GM19238 (cell line): Measurements from ENCODE around the gene DNASE2B.

Experiments used
- DNase-seq: peaks from one replicate; pipeline ENCODE4 v3.0.0; 2011; ENCODE audit warnings: low spot score; ENCODE audit not compliant: insufficient read length

Gene DNASE2B, protein sequence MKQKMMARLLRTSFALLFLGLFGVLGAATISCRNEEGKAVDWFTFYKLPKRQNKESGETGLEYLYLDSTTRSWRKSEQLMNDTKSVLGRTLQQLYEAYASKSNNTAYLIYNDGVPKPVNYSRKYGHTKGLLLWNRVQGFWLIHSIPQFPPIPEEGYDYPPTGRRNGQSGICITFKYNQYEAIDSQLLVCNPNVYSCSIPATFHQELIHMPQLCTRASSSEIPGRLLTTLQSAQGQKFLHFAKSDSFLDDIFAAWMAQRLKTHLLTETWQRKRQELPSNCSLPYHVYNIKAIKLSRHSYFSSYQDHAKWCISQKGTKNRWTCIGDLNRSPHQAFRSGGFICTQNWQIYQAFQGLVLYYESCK

DNA sequence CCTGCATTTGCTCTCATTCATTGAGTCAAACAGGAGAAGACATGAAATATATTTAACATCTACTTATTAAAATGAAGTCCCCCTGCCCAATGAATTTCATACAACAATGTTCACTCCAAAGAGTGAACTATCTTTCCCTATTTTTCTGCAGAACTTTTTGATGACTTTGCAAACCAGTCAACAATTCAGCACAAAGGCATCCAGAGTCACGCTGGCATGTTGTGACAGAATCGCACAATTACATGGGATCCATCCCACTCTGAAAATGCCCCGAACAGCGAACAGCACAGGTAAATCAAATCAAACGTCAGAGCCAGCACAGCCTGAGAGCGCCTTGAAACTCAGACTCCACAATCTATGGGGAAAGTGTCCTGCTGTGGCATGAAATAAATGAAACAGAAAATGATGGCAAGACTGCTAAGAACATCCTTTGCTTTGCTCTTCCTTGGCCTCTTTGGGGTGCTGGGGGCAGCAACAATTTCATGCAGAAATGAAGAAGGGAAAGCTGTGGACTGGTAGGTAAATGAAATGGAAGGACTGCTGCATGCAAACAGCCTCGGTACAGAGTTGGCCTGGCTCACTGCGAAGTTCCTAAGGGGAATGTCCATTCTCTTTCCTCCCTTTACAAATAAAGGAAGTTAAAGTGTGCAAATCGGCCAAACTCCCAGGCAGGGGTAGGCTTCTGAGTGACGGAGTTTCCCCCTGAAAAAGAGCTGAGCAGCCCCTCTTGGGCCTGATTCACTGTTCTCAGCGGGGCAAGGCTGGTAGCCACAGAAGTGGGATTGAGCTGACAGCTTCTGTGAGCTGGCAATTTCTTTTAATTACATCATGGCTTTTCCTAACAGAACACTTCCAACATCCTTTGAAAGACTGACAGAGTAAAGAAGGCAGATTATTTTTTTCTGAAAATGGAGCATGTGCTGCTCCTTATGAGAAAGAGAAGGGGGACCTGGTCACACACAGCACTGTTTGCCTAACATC is at the start of gene DNASE2B:
Gene DNASE2B, plus strand, starts transcription at position 310 of the 981 bp plus-strand sequence. Its CDS starts 81 bp downstream, at position 391.
- DNase-seq = no peak

DNA sequence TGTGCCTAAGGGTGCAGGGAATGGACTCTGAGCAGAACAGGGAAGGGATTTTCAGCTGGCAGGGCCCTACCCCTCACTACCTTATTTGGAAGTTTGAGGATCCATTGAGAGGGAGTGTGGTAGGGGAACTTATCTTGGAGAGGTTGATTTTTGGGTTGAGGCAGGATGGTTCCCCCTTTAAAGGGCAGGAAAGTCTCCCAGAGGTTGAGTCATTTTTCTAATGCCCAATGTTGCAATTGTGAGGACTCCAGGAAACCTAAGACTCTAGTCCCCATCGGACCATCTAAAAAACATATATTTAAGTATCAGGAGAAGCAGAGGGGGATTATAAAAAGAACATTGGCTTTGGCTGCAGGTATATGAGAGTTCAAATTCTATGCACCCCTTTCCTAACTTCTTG is 49.5 kb upstream of the DNASE2B start:
- DNase-seq = no peak

DNA sequence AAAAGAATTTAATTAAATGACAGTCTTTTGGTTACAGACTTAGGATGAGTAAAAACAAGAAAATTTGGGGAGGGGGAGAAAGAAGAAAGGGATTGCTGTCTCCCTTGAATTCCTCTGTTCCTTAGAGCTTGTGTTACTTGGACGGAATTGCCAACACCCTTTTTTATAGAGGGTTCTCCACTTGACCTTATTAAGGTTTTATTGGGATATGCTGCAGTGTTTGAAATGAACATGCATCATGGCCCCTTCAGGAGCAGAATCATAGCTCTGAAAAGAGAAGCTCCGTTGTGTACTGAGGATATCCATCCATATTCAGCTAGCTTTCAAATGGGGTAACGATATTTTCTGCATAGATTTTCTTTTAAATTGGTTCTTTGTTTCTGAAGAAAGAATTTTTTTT is 48.2 kb upstream of the DNASE2B start:
- no peak for DNase-seq

DNA sequence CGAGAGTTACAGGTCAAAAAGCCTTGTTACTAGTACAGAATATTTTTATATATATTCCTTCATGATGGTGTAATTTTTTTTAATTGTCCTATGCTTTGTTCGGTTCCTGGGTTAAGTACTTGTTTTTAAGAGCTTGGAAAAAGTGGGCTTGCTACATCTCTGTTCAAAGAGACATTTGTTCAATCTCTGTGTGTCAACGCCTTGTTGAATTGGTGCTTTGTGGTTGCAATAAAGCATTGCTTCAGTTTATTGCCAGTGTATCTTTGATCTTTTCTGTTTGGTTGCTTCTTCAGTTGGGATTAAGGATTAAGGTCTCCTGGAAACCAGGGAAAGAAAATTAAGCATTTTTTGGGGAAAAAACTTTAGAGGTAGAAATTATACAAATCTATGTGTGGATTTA is 47.7 kb upstream of the DNASE2B start:
- DNase-seq = no peak

DNA sequence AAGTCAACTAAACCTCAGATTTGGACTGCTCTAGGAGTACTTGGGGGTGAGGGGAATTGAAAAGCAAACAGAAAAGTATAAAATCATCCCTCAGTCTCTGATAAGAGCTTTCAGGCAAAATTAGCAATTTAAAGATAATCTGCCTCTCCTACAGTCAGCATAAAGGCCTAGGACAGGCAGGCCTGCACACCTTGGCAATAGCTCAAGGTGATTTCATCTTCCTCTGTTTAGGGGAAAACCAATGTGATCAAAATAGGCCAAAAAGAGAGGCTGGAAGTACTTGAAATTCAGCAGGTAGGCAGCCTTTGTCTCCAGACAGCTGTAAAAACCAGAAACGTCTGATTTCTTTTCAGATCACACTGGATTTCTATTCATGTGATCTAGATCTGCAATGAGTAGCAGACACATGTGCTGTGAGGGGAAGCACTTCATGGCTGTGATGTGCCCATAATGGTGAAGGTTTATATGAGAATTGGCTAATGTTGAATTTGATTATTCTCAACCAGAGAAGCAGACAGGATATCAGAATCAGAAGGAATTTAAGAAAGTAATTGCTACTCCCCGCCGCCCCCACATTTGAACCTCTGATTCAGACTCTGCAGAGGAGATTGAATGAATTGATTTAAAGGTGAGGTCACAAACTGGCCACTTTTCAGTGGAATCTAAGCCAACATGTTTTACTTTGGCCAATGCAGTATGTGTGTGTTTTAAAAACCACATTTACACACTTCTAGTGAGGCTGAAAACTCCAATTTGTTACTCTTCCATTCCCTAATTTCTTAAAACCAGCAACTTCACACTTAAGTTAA is 45.8 kb upstream of the DNASE2B start:
- DNase-seq = no peak

DNA sequence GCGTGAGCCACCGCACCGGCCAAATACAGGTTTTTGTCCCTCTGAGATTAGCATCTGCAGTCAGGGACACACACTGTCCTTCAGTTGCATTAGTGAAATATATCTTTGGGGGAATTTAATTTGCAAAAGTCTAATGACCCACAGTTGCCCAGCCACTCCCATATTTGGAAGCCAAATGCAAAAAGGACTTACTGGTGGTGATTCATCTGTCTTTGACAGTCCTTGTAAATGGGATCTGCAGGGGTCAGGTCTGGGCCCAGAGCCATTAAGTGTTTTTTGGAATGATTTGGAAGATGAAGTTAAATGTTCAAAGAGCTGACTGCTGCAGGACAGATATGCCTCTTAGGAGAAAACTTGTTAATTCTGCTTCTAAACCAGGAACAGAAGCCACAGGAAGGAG is 44.6 kb upstream of the DNASE2B start:
- no peak for DNase-seq

DNA sequence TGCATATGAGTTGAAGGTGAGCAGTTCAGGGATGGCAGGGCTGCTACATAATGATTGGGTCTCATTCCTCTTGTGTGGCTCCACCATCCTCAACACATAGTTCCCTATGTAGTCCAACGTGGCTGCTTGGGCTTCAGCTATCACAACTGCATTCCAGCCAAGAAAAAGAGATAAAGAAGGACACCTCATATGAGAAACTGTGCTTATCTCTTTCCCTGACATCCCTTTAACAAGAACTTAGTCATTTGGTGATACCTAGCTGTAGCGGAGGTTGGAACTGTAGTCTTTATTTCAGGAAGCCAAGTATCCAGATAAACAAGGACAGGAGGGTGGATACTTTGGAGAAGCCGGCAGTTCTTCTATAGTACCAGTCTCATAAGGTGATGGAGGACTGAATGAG is 42.7 kb upstream of the DNASE2B start:
- no peak for DNase-seq

DNA sequence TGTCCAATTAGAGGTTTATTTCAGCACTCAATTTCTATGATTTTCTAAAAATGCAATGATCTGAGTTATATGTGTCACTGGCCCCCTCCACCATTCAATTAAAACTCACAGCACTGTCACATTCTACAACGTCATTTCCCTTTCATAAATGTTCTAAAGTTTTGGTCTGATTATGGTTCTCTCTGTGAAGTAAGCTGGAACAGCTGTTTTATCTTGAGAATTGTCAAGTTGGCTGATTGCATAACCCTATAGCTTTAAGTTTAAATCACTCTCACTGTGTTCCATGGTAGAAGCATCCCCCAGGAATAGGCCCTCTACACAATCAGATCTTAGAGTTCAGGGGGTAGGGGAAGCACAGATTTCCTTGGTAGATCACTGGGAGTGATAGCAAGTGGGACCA is 41.4 kb upstream of the DNASE2B start:
- DNase-seq = no peak

DNA sequence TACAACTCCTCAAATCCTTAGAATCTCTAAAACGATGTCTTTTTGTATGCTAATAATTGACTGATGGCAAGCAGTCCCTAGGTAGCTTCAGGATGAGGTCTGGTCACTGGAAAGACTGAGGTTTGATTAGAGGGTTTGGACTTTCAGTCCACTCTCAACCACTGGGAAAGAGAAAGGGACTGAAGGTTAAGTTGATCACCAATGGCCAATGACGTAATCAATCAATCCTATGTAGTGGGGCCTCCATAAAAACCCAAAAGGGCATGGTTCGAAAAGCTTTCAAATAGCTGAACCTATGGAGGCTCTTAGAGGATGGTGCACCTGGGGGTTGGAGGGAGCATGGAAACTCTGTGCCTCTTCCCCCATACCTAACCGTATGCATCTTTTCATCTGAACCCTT is 39.6 kb upstream of the DNASE2B start:
- no peak for DNase-seq

DNA sequence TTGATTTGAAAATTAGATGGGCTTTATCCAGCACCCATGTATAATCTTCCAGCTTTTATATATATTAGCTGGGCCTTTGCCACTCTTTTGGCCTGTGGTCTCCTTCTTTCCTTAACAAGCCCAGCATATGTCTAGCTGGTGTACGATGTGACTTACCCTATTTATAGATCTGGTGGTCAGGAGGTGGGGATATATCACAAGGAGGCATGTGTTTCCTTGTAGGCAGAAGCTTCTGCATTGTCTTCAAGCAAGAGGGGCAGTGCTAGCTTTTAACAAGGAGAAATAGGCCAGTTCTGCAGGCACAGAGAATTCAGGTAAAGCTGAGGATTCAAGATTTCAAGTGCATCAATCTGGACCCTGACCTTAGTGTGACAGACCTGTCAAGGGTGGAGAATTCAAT is 38.0 kb upstream of the DNASE2B start:
- DNase-seq = no peak

DNA sequence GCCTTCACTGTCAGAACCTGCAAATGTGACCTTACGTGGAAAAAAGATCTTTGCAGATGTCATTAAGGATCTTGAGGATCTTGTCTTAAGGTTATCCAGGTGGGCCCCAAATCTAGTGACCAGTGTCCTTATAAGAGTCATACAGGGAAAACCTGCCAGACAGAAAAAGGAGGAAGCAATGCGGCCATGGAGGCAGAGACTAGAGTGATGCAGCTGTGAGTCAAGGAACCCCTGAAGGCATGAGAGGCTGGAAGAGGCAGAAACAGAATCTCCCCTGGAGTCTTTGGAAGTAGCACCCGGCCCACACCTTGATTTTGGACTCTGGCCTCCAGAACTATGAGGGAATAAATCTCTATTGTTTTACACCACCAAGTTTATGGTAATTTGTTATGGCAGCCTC is 36.5 kb upstream of the DNASE2B start:
- DNase-seq = no peak

DNA sequence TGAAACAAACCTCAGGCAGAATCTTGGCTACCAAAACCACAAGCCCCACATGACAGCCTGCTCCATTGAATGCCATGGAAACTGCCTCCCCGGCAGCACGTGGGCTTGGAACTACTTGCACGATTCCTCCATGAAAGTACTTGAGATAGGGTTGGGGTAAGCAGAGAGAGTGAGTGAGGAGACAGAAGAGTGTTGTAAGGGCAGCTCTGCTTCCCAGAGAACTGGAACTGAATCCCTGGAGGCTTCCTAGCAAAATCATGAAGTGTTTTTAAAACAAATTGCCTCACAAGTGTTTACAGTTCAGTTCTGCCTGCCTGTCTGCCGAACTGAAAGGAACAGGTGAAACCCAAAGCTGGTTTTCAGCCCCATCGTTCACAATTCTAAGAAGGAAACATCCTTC is 35.3 kb upstream of the DNASE2B start:
- DNase-seq = no peak

DNA sequence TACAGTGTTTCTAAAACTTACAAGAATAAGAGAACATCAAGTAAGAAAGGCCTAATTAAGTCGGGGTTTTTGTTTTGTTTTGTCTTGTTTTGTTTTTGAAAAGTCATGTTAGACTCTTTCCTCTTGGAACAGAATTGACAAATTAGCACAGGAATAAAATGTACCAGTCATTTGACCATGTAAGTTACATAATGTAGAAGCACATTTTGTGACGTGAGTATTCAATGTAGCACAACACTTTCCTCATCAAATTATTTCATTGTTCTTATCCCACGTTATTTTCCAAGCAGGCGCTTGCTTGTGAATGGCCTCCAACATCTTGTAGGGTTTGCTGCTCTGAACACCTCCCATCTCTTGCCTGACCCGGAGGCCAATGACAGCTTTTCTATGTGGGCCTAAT is 34.7 kb upstream of the DNASE2B start:
- no peak for DNase-seq

DNA sequence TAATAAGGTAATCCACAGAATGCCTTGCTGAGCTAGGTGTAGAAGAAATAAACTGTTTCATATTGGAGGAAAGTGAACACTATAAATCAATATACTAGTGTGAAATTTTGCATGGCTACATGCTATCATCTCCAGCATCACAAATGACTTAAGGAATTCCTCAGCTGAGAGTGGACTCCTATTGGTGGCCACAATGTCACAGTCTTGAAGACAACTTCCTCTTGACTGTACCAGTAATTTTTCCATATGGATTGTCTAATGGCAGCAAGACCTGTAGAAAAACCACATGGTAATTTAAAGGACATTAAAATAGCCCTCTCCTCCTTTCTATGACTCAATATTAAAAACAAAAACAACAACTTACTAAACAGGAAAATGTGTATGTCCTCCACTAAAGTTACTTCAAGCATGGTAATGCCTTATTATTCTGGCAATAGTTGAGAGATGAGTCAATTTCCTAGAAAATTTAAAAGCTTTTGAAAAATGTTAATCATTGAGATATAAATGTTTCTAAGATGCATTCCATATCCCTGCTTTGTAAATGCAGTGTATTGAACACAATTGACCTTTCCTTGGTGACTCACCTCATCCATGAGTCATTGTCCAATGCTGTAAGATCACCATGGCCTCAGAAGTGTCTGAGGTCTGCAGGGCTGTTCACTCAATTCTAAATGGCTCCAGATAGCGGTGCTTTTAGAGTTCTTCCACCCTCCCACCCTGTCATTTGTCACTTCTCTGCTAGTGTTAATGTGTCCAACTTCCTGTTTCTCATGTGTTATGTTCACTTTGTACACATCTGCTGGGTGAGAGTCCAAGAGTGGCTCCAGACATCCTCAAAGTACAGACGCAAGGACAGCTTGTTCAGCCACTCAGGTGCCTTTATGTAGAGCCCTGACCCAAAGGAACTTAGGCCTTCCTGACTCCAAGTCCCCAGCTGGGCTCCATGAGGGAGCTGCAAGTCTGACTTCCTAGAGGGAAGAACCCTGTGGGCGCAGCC is 32.8 kb upstream of the DNASE2B start:
- no peak for DNase-seq

DNA sequence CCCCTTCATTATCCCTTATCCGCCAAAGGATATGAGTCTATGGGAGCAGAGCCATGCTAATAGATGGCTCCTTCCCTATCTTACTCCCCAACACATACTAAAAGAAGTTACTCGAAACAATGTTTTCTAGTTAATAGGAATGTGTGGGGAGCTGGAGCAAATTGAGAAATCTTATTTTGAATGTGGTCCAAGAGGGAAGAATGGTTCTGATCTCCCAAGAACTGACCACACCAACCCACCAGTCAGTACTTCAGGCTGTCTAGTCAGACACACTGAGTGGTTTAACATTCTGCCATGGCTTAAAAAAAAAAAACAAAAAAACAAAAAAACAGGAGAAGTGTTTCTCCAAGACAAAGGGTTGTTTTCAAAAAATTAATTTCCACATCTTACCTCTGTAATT is 31.5 kb upstream of the DNASE2B start:
- no peak for DNase-seq

DNA sequence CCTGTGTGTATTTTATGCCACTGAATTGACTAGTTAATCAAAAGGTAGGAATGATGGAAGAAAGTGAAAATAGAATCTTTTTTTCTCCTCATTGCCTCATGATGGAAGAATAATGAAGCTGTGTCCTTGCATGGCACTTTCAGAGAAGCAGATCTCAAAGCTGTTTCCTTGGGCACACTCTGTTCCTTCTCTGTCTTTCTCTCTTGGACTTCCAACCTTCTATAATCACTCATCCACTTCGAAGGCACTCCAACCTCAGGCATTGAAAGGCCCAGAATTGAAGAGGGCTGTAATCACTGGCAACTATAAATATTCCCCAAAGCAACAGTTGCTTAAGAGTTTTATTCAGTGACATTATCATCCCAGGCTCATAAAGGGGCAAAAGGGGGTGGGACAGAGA is 31.1 kb upstream of the DNASE2B start:
- DNase-seq = no peak

DNA sequence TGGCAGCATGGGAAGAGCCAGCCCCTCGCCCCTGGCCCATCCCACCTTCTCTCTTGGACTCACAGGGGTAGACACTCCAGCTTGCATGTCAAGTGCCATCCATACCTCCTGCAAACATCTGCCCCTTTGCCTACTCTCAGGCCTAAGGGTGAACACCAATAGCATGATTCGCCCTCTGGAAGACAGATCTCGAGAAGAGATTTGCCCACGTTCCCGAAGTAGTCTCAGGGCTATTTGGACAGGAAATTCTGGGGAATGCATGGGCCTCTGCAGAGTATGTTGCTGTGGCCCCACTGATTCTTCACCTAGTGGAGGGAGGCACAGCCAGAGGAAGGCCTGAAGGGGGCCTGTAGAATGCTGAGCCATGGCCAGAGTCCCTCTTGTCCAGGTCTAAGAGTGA is 29.8 kb upstream of the DNASE2B start:
- DNase-seq = no peak

DNA sequence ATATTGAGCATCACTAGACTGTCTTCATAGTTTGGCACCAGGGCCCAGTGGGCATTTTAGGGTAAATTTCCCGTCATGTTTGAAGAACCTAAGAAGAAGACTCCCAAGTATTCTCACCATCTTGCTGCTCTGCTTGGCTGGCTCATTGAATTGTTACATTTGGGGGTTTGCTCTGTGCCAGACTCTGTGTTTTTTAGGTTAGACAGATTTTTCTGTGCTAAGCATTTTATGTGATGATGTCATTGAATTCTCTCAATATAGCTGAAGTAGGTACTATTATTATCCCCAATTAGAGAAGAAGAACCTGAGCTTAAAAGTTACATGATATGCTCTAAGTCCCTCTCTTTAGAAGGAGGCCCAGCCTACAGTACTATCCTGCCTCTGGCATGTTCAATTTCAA is 28.0 kb upstream of the DNASE2B start:
- DNase-seq = no peak

DNA sequence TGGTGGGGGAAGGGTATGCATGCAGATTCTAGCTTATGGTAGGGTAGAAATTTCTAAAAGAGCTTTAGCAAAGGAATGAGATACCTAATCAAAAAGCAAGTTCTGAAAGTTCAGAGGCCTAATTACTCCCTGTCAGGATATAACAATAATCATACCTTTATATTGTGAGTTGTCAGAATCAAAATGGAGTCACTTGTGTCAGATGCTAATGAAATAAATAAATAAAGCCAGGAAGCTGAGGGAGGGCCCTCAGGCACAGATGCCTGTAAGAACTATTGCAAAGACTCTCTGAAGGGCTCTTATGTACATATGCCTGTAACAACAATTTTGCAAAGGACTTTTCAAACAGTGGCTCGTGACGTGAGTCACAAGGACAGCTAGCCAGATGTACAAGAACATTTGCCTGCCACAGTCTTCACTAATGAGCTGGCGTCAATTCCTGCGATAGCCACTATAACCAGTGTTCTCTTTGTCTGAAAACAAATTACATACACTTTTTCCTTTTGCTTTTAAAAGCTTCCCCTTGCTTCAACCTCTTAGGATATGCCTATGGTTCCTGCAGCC is 27.4 kb upstream of the DNASE2B start:
- DNase-seq = no peak
